A673 (cell line): Measurements from ENCODE around the gene ENOX2. TPM values are rescaled to one million over a fixed set of nuclear protein-coding genes. Genes with fewer than 3 reads are reported as not detected.

ENCODE experiments used
- BruUV-seq: library from RNA; stranded (reverse); fragments of 400-500 nt; replicated peaks from 2 replicates; lab custom pipeline; 2021; lab: Mats Ljungman, UMichigan
- CTCF ChIA-PET: fragments of 300-600 bp; sonication (Branson Sonifier 250); formaldehyde crosslinking; loops from one replicate; lab custom pipeline; 2022; ENCODE audit warnings: antibody characterized with exemption; lab: Charles Lee
- POLR2A ChIA-PET: fragments of 300-600 bp; sonication (Branson Sonifier 250); formaldehyde crosslinking; loops from one replicate; lab custom pipeline; 2022; ENCODE audit warnings: antibody characterized with exemption; ENCODE audit not compliant: low non-redundant PET; lab: Charles Lee
- DNase-seq: peaks from one replicate; pipeline ENCODE4 v3.0.0-alpha.2; 2015; ENCODE audit warnings: low spot score
- H3K27ac ChIP-seq: fragments of 200-600 bp; sonication (generic); 2 replicates; pipeline ENCODE4 v1.5.1; 2016; ENCODE audit warnings: mixed run types, low read depth, mild to moderate bottlenecking, mixed read lengths, antibody characterized with exemption, low read length; ENCODE audit not compliant: poor library complexity, severe bottlenecking
- H3K27me3 ChIP-seq: fragments of 200-600 bp; sonication (generic); replicated peaks from 2 replicates; pipeline ENCODE4 v1.6.1; 2017; ENCODE audit warnings: mixed run types, low read depth, mild to moderate bottlenecking, mixed read lengths, antibody characterized with exemption, low read length; ENCODE audit not compliant: insufficient read depth, poor library complexity
- H3K36me3 ChIP-seq: fragments of 200-600 bp; sonication (generic); 2 replicates; pipeline ENCODE4 v1.6.1; 2016; ENCODE audit warnings: mixed run types, mild to moderate bottlenecking, mixed read lengths, antibody characterized with exemption, low read length; ENCODE audit not compliant: insufficient read depth, poor library complexity, severe bottlenecking
- H3K4me1 ChIP-seq: fragments of 200-600 bp; sonication (generic); 2 replicates; pipeline ENCODE4 v1.6.1; 2017; ENCODE audit warnings: mixed run types, mild to moderate bottlenecking, mixed read lengths, antibody characterized with exemption, low read length; ENCODE audit not compliant: insufficient read depth, poor library complexity, severe bottlenecking
- H3K4me3 ChIP-seq: fragments of 200-600 bp; sonication (generic); 2 replicates; pipeline ENCODE4 v1.5.1; 2016; ENCODE audit warnings: low read depth, mixed run types, mild to moderate bottlenecking, mixed read lengths, low read length; ENCODE audit not compliant: poor library complexity, severe bottlenecking
- H3K9me3 ChIP-seq: fragments of 200-600 bp; sonication (generic); 2 replicates; pipeline ENCODE4 v1.6.1; 2016; ENCODE audit warnings: mixed run types, low read depth, mild to moderate bottlenecking, mixed read lengths, antibody characterized with exemption, low read length; ENCODE audit not compliant: poor library complexity, severe bottlenecking
- EZH2 ChIP-seq: fragments of 200-600 bp; sonication (generic); IDR thresholded peaks from 2 replicates; pipeline ENCODE4 v1.6.1; 2017; ENCODE audit warnings: borderline replicate concordance, low read depth, mild to moderate bottlenecking, mixed read lengths, antibody characterized with exemption, low read length; ENCODE audit not compliant: poor library complexity, severe bottlenecking
- intact Hi-C: fragments of 100-400 bp; cut with micrococcal nuclease; formaldehyde crosslinking; loops from one replicate; pipeline ENCODE4 v1.10.0; 2022; ENCODE audit not compliant: unreplicated experiment
- total RNA-seq: library from RNA; stranded (reverse); gene quantifications from 2 replicates; pipeline ENCODE4 v1.2.3, GENCODE V29; 2021
- TF ChIP-seq, protein P1 (sequence below): fragments of 300-800, 200-600 bp; sonication (generic); conservative IDR thresholded peaks from 2 replicates; pipeline ENCODE4 v1.5.1; 2017; ENCODE audit warnings: low read depth, mild to moderate bottlenecking, antibody characterized with exemption, low read length, moderate library complexity, mixed read lengths

The ENOX2 gene
- total RNA-seq, 1 experiment from 2014 or later: 12.9 TPM

DNA sequence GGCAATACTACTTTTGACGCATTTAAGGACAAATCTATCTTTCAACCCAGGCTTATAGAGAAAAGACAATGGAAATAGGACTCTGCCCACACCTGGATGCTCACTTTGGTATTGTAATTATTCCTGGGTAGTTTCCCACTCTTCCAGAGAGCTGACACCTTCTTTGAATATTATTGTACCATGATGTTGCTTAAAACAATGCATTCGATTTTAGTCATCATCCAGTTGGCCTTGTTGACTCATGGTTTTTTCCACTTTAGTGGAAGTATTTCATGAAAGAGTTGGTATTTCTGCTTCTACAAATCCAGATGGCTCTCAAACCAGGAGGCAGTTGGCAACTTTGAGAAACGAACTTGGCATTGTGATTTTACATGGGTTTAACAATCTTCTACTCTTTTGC, 124.2 kb downstream of the ENOX2 start:
- no peak overlapping the region for H3K27ac ChIP-seq
- TF ChIP-seq EZH2: no peak
- TF ChIP-seq, protein P1, sequence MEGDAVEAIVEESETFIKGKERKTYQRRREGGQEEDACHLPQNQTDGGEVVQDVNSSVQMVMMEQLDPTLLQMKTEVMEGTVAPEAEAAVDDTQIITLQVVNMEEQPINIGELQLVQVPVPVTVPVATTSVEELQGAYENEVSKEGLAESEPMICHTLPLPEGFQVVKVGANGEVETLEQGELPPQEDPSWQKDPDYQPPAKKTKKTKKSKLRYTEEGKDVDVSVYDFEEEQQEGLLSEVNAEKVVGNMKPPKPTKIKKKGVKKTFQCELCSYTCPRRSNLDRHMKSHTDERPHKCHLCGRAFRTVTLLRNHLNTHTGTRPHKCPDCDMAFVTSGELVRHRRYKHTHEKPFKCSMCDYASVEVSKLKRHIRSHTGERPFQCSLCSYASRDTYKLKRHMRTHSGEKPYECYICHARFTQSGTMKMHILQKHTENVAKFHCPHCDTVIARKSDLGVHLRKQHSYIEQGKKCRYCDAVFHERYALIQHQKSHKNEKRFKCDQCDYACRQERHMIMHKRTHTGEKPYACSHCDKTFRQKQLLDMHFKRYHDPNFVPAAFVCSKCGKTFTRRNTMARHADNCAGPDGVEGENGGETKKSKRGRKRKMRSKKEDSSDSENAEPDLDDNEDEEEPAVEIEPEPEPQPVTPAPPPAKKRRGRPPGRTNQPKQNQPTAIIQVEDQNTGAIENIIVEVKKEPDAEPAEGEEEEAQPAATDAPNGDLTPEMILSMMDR: no peak
- intact Hi-C loops: no loop called here

GRCh38 chrX:130775849-130776248, 127.2 kb downstream of the ENOX2 start:
- H3K27me3 ChIP-seq: no peaks in the 10 kb centered on the region
- POLR2A ChIA-PET: no interaction called here
- CTCF ChIA-PET: no interaction called here
- no peak overlapping the region for H3K4me3 ChIP-seq
- TF ChIP-seq, protein P1: no peak
- no peak for TF ChIP-seq EZH2
- H3K9me3 ChIP-seq: no peaks in the 10 kb centered on the region
- DNase-seq: no peak
- no peaks in the 10 kb centered on the region for H3K36me3 ChIP-seq
- intact Hi-C loops: no loop called here
- H3K27ac ChIP-seq: no peak overlapping the region
- no TSS peak for BruUV-seq
- peaks cover 13% of the 10 kb centered on the region for H3K4me1 ChIP-seq

More for the DNA sequence above, 124.2 kb downstream of the ENOX2 start:
- no peaks in the 10 kb centered on the region for H3K36me3 ChIP-seq
- no peak for DNase-seq
- H3K4me3 ChIP-seq: no peak overlapping the region
- POLR2A ChIA-PET: no interaction called here
- no peaks in the 10 kb centered on the region for H3K9me3 ChIP-seq
- CTCF ChIA-PET: no interaction called here
- BruUV-seq: no TSS peak
- H3K27me3 ChIP-seq: no peaks in the 10 kb centered on the region
- H3K4me1 ChIP-seq: no peaks in the 10 kb centered on the region

DNA sequence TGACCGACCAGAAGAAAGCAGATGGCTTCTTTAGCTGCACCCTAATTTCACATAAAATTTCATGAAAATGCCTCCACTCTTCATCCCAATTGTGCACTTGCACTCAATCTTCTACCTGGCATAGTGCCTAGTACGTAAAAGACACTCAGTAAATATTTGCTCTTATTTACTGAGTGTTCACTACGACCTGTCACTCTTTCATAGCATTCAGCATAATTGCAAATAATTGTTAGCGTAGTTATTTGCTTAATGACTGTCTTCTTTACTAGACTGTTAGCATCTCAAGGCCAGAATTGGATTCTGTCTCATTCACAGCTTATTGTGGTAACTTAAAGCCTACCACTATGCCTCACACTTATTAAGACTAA, 130.2 kb downstream of the ENOX2 start:
- ChIA-PET POLR2A (no interaction called here), CTCF (no interaction called here)
- Histone ChIP-seq H3K4me1 (peaks cover 36% of the 10 kb centered on the region), H3K27me3 (no peaks in the 10 kb centered on the region), H3K9me3 (no peaks in the 10 kb centered on the region), H3K36me3 (no peaks in the 10 kb centered on the region), H3K4me3 (no peak overlapping the region), H3K27ac (no peak overlapping the region)
- TF ChIP-seq EZH2: no peak
- TF ChIP-seq, protein P1: no peak
- no peak for DNase-seq
- intact Hi-C loops: no loop called here
- no TSS peak for BruUV-seq
